ENCODE measurements around the gene ZNF682.
"Not testable (repeated sequence)": the region's sequence is repeated elsewhere in the genome, so short reads cannot be mapped to it uniquely, and the experiment has no call there.

The ZNF682 gene

DNA sequence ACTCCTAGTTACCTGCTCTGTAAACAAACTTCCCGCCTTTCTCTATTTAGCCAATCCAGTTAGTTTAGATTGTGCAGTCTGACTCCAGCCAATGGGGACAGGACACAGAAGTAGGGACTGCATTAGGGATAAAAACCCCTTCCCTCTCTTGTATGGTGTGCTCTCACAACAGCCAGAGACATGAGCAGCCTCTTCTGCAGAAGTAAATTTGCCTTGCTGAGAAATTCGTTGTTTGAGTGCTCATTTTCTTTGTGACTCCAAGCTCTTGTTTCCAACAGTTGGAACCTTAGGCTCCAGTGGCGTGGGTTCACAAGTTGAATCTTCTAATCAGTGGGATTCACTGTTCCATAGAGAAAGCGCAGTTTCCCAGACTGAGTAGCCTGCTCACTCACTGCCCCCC is 72.4 kb downstream of the ZNF682 start:
- no peaks in the 10 kb centered on the region for H3K4me1 ChIP-seq (ENCODE audit: control insufficient read depth in 1 of 2, insufficient read depth in 2 of 2, low read length in 2 of 2)
- H3K36me3 ChIP-seq (ENCODE audit: control insufficient read depth in 1 of 2, insufficient read depth in 2 of 2, low read length in 2 of 2): no peaks in the 10 kb centered on the region
- H3K27me3 ChIP-seq (ENCODE audit: low read depth, low read length): no peaks in the 10 kb centered on the region
- H3K4me3 ChIP-seq (ENCODE audit: low read depth in 1 of 2, low read length in 2 of 2): no peak overlapping the region
- peaks cover 4 to 18% of the 10 kb centered on the region in 2 donors for H3K9me3 ChIP-seq (ENCODE audit: control insufficient read depth in 1 of 2, low read length in 2 of 2)
- no peak overlapping the region for H3K27ac ChIP-seq (ENCODE audit: low read length)

DNA sequence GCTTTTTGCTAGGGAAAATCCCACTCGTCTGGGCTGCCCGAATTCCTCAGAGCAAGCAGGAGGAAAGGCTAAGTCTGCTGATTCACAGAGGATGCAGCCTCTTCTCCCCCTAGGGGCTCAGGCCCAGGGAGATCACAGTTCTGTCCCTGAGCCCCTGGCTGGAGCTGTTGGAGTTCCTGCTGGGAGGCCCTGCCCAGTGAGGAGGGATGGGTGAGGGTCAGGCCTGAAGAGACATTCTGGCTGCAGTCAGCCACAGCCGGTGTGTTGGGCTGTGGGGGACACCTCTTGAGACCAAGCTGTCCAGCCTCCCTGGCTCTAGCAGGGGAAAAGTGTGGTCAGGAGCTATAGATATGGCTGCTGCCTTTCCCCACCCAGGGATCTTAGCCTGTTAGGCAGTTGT is 73.2 kb downstream of the ZNF682 start:
- not testable (repeated sequence) for H3K27ac ChIP-seq (ENCODE audit: low read length); H3K27me3 ChIP-seq (ENCODE audit: low read depth, low read length); H3K4me3 ChIP-seq (ENCODE audit: low read depth in 1 of 2, low read length in 2 of 2); H3K36me3 ChIP-seq (ENCODE audit: control insufficient read depth in 1 of 2, insufficient read depth in 2 of 2, low read length in 2 of 2); H3K4me1 ChIP-seq (ENCODE audit: control insufficient read depth in 1 of 2, insufficient read depth in 2 of 2, low read length in 2 of 2)
- peaks cover 4 to 18% of the 10 kb centered on the region in 2 donors for H3K9me3 ChIP-seq (ENCODE audit: control insufficient read depth in 1 of 2, low read length in 2 of 2)

DNA sequence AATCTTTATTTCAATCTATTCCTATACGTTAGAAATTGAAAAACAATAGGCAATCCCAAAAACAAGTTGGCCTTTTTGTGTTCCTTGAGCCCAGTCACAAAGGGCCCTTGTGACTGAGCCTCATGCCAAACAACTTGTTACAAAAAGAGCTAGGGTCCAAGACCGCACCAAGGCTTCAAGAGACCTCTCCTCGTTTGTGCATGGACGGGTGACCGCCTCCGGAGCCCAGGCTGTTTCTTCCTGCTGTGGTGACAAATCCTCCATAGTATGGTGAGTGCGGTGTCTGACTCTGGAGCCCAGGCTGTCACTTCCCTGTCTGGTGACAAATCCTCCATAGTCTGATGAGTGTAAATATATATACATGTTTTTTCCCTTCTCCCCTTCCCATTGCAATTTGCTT is 74.9 kb downstream of the ZNF682 start:
- H3K27me3 ChIP-seq (ENCODE audit: low read depth, low read length): no peaks in the 10 kb centered on the region
- no peak overlapping the region for H3K4me3 ChIP-seq (ENCODE audit: low read depth in 1 of 2, low read length in 2 of 2)
- H3K4me1 ChIP-seq (ENCODE audit: control insufficient read depth in 1 of 2, insufficient read depth in 2 of 2, low read length in 2 of 2): no peaks in the 10 kb centered on the region
- no peak overlapping the region for H3K27ac ChIP-seq (ENCODE audit: low read length)
- no peaks in the 10 kb centered on the region for H3K36me3 ChIP-seq (ENCODE audit: control insufficient read depth in 1 of 2, insufficient read depth in 2 of 2, low read length in 2 of 2)
- peaks cover 4 to 18% of the 10 kb centered on the region in 2 donors for H3K9me3 ChIP-seq (ENCODE audit: control insufficient read depth in 1 of 2, low read length in 2 of 2)

DNA sequence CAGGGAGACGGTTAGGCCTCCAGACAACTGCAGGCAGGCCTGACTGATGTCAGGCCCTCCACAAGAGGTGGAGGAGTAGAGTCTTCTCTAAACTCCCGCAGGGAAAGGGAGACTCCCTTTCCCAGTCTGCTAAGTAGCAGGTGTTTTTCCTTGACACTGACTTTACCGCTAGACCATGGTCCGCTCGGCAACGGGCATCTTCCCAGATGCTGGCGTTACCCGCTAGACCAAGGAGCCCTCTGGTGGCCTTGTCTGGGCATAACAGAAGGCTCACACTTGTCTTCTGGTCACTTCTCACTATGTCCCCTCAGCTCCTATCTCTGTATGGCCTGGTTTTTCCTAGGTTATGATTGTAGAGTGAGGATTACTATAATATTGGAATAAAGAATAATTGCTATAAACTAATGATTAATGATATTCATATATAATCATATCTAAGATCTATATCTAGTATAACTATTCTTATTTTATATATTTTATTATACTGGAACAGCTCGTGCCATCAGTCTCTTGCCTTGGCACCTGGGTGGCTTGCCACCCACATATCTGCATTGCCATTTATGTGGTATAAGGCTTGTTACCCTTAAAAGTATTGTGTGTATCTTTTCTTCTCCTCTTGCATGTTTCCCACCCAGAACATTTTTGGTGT is 80.0 kb downstream of the ZNF682 start:
- not testable (repeated sequence) for H3K27me3 ChIP-seq (ENCODE audit: low read depth, low read length)

DNA sequence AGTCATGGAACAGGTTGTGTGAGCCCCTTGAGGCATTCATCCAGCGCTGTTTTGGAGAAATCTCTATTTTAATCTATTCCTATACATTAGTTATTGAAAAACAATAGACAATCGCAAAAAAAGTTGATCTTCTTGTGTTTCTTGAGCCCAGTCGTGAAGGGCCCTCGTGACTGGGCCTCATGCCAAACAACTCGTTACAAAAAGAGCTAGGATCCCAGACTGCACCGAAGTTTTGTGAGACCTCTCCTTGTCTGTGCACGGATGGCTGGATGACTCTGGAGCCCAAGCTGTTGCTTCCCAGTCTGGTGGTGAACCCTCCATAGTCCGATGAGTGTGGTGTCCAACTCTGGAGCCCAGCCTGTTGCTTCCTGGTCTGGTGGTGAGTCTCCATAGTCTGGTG is 81.5 kb downstream of the ZNF682 start:
- not testable (repeated sequence) for H3K36me3 ChIP-seq (ENCODE audit: control insufficient read depth in 1 of 2, insufficient read depth in 2 of 2, low read length in 2 of 2); H3K4me1 ChIP-seq (ENCODE audit: control insufficient read depth in 1 of 2, insufficient read depth in 2 of 2, low read length in 2 of 2); H3K4me3 ChIP-seq (ENCODE audit: low read depth in 1 of 2, low read length in 2 of 2); H3K9me3 ChIP-seq (ENCODE audit: control insufficient read depth in 1 of 2, low read length in 2 of 2); H3K27me3 ChIP-seq (ENCODE audit: low read depth, low read length); H3K27ac ChIP-seq (ENCODE audit: low read length)

More for the DNA sequence above, 80.0 kb downstream of the ZNF682 start:
- not testable (repeated sequence) for H3K4me3 ChIP-seq (ENCODE audit: low read depth in 1 of 2, low read length in 2 of 2); H3K4me1 ChIP-seq (ENCODE audit: control insufficient read depth in 1 of 2, insufficient read depth in 2 of 2, low read length in 2 of 2); H3K27ac ChIP-seq (ENCODE audit: low read length); H3K9me3 ChIP-seq (ENCODE audit: control insufficient read depth in 1 of 2, low read length in 2 of 2); H3K36me3 ChIP-seq (ENCODE audit: control insufficient read depth in 1 of 2, insufficient read depth in 2 of 2, low read length in 2 of 2)

DNA sequence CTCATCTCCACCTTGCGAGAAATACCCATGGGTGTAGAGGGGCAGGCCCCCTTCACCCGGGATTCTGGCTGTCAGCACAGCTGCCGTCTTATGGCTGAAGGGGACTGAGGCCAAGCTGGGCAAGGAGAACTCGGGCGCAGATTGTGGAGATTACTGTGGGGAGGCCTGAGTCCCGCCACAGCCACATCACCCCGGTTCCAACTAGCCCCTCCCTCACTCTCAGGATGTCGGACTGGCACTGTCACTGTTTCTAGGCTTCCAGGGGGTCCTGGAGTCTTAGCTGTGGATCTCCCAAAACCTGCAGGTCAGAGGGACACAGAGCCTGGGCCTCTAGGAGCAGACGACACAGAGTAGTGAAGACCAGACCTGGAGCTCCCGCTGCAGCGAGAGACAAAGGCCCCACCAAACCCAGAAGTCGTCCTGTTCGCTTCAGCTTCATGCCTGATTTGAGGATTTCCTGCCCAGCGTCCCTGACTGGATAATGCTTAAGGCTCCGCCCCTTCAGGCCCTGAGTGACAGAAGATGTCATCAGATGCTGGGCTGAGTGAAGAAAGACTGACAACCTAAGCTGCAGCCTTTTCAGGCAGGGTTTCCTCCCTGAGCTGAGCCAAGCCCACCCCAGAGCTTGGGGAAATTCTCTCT is 82.8 kb downstream of the ZNF682 start:
- Histone ChIP-seq H3K4me3 (ENCODE audit: low read depth in 1 of 2, low read length in 2 of 2) (no peak overlapping the region), H3K36me3 (ENCODE audit: control insufficient read depth in 1 of 2, insufficient read depth in 2 of 2, low read length in 2 of 2) (no peaks in the 10 kb centered on the region), H3K27ac (ENCODE audit: low read length) (no peak overlapping the region), H3K9me3 (ENCODE audit: control insufficient read depth in 1 of 2, low read length in 2 of 2) (no peaks in the 10 kb centered on the region), H3K4me1 (ENCODE audit: control insufficient read depth in 1 of 2, insufficient read depth in 2 of 2, low read length in 2 of 2) (no peaks in the 10 kb centered on the region), H3K27me3 (ENCODE audit: low read depth, low read length) (no peaks in the 10 kb centered on the region)

DNA sequence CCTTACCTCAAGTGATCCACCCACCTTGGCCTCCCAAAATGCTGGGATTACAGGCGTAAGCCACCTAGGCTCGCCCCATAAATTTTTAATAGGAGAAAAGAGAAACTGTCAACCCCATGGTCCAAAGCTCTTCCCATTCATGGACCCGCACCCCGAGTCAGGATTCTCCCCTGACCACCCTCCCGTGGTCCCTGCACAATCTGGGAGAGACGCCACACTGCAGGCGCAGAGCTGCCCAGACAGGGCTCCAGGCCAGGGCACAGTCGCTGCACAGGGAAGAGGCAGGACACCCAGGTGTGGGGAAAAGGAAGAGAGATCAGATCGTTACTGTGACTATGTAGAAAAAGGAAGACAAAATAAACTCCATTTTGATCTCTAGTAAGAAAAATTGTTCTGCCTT is 84.1 kb downstream of the ZNF682 start:
- no peak overlapping the region for H3K4me3 ChIP-seq (ENCODE audit: low read depth in 1 of 2, low read length in 2 of 2)
- no peaks in the 10 kb centered on the region for H3K9me3 ChIP-seq (ENCODE audit: control insufficient read depth in 1 of 2, low read length in 2 of 2)
- no peak overlapping the region for H3K27ac ChIP-seq (ENCODE audit: low read length)
- H3K4me1 ChIP-seq (ENCODE audit: control insufficient read depth in 1 of 2, insufficient read depth in 2 of 2, low read length in 2 of 2): no peaks in the 10 kb centered on the region
- no peaks in the 10 kb centered on the region for H3K27me3 ChIP-seq (ENCODE audit: low read depth, low read length)
- no peaks in the 10 kb centered on the region for H3K36me3 ChIP-seq (ENCODE audit: control insufficient read depth in 1 of 2, insufficient read depth in 2 of 2, low read length in 2 of 2)
